Measurements from ENCODE around the gene WDR53.
"Not testable (repeated sequence)": the region's sequence is repeated elsewhere in the genome, so short reads cannot be mapped to it uniquely, and the experiment has no call there.

WDR53 gene

DNA sequence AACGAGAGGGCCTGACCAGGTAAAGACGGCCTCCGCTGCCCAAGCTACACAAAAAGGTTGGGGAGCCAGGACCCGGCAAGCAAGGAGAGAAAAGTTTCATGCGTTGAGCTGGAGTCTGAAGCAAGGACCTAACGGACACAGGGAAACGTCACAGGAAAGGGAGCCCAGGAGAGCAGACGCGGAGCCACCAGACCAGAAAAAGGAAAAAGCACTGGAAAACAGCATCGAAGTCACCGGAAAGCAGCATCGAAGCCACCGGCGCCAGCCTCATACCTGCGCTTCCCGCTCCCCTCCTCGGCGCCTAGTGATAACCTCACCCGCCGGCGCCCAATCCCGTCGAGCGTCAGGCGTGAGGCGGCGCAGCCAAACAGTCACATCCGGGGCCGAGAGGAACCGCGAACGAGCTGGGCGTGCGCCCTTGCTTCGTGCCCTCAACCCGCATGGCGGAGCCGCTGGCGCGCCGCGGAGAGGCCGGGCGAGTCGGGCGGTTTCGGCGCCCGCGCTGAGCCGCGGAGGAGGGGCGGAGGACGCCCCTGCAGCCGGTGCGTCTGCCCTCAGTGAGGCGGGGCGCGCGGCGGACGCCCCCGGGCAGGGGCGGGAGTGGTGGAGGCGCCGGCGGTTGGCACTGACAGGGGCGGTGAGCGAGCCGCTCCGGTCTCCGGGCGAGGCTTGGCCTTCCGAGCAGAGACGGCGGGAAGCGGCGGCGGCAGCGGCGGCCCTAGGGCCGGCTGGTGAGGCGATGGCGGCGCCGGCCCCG, at the start of gene WDR53, which contains the start of gene FBXO45:
TSS of gene WDR53 (minus strand) at position 309 of the 757 bp plus-strand sequence. CDS start 7,079 bp downstream, outside the sequence.
TSS of gene FBXO45 (plus strand) at position 415 of the 757 bp plus-strand sequence. CDS start at position 740, 325 bp downstream.
- DNase-seq (ENCODE audit: low spot score): peak; percentile 96

DNA sequence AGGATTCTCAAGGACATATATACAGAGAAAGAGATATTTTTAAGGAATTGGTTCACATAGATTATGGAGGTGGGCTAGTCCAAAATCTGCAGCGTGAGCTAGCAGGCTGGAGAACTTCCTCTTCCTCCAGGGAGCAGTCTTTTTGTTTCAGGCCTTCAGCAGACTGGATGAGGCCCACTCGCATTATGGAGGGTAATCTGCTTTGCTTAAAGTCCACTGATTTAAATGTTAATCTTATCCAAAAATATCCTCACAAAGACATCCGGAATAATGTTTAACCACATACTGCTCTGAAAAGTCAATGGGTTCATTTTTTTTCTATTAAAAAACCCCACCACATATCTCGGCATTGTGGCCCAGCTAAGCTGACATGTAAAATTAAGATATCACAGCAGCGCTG, 48.9 kb upstream of the WDR53 start:
- DNase-seq (ENCODE audit: low spot score): no peak

DNA sequence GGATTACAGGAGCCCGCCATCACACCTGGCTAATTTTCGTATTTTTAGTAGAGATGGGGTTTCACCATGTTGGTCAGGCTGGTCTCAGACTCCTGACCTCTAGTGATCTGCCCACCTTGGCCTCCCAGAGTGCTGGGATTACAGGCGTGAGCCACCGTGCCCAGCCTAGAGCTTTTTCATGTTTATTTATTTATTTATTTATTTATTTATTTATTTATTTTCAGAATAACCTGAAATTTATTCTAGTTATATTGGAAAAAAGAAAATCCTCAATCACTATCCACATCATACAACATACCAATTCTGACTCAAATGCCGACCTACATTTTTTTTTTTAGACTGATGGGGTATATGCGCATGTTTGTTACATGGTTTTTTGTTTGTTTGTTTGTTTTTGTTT, 46.9 kb upstream of the WDR53 start:
- not testable (repeated sequence) for DNase-seq (ENCODE audit: low spot score)

DNA sequence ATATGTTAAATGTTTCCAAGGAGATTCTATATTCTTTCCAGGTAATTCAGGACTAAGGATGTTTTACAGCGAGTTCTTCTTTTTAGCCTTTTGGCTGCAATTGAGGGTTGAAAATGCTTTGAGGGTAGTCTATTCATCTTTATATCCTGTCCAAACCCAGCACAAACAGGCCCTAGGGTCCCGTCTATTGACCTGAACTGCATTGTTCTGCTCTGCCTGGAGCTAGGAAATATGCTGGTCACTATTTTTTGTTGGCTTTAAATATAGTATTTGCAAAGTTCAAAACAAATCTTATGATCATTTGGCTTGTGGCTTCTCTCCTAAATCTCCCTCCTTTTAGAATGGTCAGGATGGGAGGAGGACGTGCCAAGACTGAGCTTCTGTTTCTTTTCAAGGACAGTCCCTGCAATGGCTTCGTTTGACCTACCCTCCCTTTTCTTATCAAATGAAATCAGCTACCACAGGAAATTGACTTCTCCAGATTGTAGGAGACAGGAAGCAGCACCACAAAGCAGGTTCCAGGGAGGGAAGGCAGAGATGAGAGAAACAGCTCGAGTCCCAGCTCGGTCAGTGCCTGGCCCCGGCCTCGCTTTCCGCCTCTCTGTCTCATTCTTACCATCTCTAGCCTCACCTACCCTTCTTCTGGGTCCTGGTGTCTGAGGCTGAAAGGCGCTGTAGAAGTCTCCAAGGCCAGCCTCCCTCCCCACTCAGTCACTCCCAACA, 43.6 kb upstream of the WDR53 start:
- DNase-seq (ENCODE audit: low spot score): no peak

DNA sequence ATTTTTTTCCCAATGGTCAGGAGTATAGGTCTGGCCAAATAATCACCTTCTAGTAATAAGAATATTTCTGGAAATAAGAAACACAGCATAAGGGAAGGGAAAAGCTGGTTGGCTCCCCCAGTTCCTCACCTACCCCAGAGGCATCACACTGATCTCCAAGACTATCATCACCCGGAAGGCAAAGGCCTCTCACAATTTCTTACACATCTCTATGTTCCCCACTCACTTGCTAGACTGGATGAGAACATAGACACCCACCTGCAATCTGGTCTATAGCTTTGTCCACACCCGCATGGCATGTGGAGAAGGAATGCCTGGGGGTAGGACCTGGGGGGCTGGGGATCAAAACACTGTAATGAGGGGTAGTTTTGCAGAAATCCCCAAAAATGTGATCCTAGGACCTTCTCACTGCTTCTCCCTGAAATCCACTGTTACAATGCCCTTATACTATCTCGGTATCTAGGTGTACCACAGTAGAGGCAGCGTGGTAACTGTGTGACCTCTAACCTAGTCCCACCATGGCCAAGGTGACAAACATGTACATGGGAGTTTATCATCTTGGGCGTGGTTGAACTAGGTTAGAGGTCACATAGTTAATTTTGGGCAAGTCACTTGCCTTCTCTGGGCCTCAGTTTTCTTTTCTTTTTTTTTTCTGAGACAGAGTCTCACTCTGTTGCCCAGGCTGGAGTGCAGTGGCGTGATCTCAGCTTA, 41.6 kb upstream of the WDR53 start:
- DNase-seq (ENCODE audit: low spot score): no peak

DNA sequence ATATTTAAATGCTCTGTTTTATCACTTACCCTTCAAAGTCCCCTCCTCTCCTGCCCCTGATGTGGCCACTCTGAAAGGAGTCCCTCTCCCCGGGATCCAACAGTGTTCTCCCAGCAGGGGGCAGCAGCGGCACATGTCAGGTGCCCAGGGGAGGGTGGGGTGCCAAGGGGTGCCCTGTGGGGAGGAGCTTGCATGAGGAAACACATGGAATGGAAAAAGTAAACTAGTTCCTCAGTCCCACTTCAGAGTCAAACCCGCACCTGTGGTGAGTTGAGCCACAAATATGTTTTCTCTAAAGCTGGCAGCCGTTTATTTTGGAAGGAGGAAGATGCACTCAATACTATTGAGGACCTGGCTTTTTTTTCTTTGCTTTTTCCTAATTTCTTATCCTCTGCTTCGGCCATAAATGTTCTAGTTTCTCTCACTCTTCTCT, 41.0 kb upstream of the WDR53 start:
- DNase-seq (ENCODE audit: low spot score): peak; percentile 94

DNA sequence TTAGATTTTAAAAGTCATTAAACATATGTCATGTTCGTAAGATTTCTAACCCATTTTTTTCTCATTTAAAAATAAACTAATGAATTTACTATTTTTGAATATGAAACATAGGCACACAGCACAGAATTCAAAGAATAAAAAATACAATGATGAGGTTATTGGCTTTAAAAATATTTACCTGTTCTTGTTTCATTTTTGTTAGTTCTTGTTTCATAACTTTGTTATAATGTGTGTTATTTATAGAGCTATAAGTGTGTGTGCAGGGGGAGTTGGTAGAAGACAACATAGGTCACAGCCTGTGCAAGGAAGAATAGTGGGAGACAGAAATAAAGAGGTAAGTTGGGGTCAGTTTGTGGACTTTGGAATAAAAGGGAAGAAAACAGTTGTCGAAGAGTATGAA, 40.3 kb upstream of the WDR53 start:
- no peak for DNase-seq (ENCODE audit: low spot score)

DNA sequence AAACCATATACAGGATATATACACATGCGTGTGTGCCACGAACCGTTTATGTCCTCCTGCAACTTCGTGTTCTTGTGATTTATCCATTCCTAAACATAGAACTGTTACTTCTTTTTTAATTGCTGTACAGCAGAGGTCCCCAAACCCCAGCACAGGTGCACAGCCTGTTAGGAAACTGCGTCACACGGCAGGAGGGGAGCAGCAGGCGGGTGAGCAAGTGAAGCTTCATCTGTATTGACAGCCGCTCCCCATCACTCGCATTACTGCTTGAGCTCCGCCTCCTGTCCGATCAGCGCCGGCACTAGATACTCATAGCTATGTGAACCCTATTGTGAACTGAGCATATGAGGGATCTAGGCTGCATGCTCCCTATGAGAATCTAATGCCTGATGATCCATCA, 36.2 kb upstream of the WDR53 start:
- peak; percentile 30 for DNase-seq (ENCODE audit: low spot score)

DNA sequence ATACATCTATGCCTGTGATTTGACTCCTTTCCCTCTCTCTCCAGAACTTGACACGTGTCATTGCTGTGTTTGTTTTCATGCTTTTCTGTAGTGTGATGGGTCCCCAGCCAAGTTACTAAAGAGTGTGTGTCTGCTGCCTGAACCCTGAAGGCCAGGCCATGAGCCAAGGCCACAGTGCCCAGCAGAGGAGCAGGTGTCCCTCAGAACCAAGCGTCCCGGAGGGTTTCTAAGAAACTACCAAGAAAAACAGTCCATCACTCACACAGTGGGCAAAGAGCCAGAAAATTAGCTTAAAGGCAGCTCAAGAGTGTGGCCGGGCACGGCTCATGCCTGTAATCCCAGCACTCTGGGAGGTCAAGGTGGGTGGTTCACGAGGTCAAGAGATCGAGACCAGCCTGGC, 35.3 kb upstream of the WDR53 start:
- DNase-seq (ENCODE audit: low spot score): no peak

DNA sequence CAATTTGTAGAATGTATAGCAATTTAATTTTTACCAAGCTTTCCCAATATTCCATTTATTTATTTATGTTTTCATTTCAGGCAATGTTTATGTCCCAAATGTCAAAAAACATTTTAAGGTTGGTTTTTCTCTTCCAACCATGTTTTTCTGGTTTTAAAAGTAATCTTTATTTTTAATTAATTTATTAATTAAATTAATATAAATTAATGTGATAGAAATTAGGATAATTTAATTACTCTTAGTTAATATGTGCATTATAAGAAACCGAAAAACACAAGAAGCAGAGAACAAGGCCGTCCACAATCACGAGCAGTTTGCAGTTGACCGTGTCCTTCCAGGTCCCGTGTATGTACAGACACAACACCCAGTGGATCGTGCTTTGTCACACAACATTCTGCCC, 34.3 kb upstream of the WDR53 start:
- DNase-seq (ENCODE audit: low spot score): no peak

DNA sequence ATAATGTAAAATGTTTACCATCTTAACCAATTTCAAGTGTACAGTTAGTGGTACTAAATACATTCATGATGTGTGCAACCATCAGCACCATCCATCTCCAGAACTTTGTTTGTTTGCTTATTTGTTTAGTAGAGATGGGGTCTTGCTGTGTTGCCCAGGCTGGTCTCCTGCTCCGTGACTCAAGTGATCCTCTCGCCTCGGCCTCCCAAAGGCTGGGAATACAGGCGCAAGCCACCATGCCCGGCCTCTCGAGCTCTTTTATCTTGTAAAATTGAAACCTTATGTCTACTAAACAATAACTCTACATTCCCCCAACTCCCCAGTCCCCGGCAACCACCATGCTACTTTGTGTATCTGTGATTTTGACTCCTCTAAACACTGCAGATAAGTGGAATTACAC, 32.0 kb upstream of the WDR53 start:
- no peak for DNase-seq (ENCODE audit: low spot score)

DNA sequence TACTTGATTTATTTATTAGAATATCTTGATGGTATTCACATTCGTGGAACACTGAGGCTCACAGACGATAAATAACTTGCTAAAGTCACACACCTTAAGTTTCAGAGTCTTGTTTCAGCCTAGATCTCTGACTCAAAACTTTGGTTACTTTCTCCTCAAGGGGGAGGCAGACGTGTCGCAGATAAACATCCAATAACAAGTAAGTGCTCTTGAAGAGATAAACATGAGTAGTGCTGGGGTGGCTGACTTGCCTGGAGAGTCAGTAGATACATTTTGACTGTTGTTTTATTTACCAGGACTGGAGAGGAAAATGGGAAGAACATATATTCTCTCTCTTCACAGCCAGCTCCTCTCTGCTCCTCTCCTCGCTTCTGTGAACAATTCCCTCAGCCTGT, 31.4 kb upstream of the WDR53 start:
- DNase-seq (ENCODE audit: low spot score): no peak

DNA sequence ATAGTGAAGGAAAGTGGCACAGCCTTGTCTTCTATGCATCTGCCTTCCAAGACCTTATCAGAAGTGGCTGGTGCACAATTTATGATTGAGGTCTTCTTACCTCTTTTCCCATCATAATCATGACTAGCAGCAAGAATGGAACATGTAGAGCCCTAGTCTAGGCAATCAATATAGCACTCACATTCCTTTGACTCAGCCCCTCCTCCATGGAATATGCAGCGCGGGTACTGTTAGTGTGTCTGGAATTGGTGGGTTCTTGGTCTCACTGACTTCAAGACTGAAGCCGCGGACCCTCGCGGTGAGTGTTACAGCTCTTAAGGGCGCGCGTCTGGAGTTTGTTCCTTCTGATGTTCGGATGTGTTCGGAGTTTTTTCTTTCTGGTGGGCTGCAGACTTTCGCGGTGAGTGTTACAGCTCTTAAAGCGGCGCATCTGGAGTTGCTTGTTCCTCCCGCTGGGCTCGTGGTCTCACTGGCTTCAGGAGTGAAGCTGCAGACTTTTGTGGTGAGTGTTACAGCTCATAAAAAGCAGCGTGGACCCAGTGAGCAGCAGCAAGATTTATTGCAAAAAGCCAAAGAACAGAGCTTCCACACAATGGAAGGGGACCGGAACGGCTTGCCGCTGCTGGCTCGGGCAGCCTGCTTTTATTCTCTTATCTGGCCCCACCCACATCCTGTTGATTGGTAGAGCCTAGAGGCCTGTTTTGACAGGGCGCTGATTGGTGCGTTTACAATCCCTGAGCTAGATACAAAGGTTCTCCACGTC, 29.8 kb upstream of the WDR53 start:
- DNase-seq (ENCODE audit: low spot score): not testable (repeated sequence)

DNA sequence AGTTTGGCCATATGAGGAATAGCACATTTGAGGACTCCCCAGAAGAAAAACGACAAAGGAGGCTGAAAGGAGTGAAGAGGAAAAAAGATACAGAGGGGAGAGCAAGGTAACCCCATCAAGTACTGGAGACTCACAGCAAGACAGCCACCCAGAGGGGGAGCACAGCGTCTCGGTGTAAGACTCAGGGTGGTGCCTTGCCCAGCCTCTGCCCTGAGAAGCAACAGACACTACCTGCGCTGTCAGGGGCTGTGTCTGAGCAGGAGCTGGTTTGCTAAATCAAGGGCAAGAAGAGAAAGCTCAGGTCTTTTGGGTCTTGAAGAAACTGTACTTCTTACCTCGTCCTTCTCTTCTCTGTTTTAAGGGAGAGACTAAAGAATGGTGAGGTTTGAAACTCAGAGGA, 28.0 kb upstream of the WDR53 start:
- DNase-seq (ENCODE audit: low spot score): no peak

DNA sequence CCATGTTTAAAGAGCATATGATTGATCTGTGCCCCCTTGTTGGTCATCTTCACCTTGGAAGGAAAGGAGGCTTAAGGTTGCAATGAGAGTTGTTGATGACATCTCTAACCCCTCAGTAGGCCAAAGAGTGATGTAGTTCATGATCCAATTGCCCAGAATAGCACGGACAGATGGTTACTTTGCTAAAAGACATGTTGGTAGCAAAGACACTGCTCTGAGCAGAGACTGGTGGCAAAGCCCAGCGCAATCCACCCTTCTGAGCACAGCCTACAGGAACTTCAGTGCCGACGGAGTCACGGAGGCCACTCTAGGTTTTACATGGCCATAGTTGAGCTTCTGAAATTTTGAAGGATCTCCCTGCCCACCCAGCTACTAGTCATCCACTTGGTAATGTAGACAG, 21.9 kb upstream of the WDR53 start:
- DNase-seq (ENCODE audit: low spot score): no peak

DNA sequence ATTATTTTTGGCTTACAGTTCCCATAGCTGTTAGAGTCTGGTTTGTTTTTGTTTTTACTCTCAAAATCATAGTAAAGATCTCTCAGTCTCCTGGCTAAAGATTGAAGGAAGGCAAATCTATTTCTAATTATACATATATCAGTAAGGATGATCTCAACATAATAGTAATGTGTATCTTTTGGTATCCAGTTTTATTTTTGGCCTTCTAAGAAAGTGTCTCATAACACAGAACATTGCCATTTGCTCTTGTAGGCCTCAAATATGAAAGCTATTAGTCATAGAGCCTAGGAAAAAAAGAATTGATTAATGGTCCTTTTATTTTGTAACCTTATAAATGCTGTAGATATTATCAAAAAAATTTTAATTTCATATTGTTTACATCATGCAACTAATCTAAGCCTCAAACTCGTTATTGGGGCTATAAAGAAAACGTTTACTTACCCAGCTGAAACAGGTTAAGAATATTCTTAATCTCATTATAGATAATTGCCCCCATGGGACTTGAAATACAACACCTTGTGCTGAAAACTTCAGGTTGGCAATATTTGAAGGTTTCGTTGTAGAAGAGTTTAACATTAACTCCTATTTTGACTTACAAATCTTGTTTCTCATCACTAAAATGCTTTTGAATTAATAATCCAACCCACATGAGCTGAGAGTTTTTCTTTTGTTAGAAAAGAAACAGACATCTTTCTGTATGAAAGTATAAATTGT, 16.8 kb upstream of the WDR53 start:
- no peak for DNase-seq (ENCODE audit: low spot score)

DNA sequence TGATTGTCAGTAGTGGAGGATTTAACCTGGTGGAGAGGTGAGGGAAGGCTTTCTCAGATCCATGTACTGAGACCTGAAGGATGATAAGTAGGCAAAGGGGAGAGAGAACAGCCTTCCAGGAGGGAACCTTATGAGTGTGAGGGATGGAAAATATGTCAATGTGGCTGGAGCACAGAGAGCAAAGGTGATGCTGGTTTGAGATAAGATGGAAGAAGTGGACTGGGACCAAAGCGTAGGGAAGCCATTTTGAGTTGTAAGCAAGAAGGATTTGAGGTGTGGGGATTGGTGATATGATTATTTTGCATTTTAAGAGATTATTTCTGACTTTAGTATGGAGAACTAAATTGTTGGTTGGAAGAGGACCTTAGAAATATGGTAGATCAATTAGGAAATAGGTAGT, 4.0 kb upstream of the WDR53 start:
- DNase-seq (ENCODE audit: low spot score): no peak

DNA sequence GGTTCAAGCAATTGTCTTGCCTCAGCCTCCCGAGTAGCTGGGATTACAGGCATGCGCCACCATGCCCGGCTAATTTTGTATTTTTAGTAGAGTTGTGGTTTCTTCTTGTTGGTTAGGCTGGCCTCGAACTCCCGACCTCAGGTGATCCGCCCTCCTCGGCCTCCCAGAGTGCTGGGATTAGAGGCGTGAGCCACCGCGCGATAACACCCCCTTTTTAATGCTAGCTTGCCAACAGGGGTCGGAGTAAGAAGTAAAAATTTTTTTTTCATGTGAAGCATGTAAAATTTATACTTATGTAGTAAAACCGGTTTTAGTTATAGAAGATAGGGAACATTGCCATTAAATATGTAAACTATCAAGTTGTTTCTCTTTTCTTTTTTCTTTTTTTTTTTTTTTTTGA, 2.0 kb upstream of the WDR53 start:
- not testable (repeated sequence) for DNase-seq (ENCODE audit: low spot score)

DNA sequence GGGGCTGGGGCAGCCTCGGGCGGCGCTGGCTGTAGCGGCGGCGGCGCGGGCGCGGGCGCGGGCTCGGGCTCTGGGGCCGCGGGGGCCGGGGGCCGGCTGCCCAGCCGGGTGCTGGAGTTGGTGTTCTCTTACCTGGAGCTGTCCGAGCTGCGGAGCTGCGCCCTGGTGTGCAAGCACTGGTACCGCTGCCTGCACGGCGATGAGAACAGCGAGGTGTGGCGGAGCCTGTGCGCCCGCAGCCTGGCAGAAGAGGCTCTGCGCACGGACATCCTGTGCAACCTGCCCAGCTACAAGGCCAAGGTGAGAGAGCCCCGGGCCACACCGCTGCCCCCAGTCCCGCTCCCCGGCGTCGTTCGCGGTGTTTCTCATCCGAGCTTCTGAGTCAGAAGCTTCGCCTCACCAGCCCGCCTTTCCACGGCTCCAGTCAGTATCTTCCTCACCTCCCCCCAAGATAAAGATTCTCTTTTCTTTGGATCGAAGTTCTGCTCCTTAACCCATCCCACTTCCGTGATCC, 706 bp upstream of the WDR53 start:
- DNase-seq (ENCODE audit: low spot score): no peak

DNA sequence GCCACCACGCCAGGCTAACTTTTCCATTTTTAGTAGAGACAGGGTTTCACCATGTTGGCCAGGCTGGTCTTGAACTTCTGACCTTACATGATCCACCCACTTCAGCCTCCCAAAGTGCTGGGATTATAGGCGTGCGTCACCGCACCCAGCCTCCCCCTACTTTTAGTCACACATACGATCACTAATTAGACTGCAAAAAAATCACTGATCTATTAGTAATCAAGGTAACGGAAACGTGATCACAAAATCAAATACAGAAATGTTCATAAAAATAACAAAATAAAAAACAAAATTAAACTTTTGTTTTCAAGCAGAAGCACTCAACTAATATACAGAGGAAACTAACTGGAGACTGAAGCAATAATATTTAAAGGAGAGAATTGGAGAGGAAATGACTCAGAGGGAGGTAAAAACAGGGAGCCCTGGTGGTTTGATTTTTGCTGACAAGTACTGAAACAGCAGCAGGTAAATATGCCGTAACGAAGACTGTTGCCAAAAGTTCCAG, 4.6 kb downstream of the WDR53 start:
- DNase-seq (ENCODE audit: low spot score): no peak

DNA sequence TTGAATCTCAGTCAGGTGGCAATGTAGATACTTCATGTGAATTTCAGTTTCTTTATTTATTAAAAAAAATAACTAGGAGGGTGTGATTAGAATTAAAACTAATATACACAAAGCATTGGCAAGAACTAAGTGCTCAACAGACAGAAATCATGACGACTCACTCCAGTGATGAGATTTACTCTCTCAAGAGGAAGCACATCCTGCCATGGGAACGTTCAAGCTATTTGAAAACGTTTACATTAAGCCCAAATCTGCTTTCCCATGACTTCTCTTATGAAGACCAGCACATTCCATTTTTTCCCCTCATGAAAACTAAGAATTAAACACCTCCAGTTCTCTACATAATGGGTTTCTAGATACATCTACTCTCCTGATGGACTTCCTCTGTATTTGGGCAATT, 8.5 kb downstream of the WDR53 start:
- DNase-seq (ENCODE audit: low spot score): no peak

All from ecto neural progenitor cell (in vitro differentiated cells).